Cardiac fibroblast (primary cell): ENCODE results near the gene GUCY1A1.

Experiments
- DNase-seq, 2 donors: peaks; one replicate each; pipeline versions ENCODE4 v3.0.0 to v3.0.0-alpha.2; 2010; ENCODE audit warnings: low read depth in 2 of 2
- H3K4me3 ChIP-seq, 2 donors: replicated peaks in 1 of 2; 1 replicate in 1 of 2; 2 replicates in 1 of 2; pipeline ENCODE4 v1.5.1; 2011; ENCODE audit warnings: low read depth in 2 of 2, low read length in 2 of 2, mild to moderate bottlenecking in 2 of 2, moderate library complexity in 1 of 2
- TF ChIP-seq, protein P1 (sequence below): IDR thresholded peaks from one replicate; pipeline ENCODE4 v1.5.1; 2011; ENCODE audit warnings: low read depth, mild to moderate bottlenecking, low read length, inconsistent platforms

Gene GUCY1A1

DNA sequence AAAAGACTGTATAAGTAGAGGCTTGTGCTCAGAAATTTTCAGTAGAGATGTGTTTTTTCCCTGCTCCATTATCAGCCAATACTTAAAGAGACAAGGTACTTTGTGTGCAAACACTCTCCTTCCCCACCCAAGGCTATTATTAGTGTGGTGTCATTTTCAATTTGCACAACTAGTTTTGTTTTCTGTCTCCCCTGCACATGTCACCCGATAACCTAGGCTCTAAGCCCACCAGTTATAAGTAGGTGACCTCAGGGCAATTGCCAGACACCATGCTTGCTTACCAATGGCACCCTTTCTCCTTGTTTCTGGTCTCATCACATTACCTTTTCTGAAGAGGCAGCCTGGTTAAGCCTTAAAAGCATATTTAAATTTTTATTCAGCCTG, 8.0 kb upstream of the GUCY1A1 start:
- H3K4me3 ChIP-seq = no peak overlapping the region
- TF ChIP-seq, protein P1, sequence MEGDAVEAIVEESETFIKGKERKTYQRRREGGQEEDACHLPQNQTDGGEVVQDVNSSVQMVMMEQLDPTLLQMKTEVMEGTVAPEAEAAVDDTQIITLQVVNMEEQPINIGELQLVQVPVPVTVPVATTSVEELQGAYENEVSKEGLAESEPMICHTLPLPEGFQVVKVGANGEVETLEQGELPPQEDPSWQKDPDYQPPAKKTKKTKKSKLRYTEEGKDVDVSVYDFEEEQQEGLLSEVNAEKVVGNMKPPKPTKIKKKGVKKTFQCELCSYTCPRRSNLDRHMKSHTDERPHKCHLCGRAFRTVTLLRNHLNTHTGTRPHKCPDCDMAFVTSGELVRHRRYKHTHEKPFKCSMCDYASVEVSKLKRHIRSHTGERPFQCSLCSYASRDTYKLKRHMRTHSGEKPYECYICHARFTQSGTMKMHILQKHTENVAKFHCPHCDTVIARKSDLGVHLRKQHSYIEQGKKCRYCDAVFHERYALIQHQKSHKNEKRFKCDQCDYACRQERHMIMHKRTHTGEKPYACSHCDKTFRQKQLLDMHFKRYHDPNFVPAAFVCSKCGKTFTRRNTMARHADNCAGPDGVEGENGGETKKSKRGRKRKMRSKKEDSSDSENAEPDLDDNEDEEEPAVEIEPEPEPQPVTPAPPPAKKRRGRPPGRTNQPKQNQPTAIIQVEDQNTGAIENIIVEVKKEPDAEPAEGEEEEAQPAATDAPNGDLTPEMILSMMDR = no peak
- DNase-seq = no peak

DNA sequence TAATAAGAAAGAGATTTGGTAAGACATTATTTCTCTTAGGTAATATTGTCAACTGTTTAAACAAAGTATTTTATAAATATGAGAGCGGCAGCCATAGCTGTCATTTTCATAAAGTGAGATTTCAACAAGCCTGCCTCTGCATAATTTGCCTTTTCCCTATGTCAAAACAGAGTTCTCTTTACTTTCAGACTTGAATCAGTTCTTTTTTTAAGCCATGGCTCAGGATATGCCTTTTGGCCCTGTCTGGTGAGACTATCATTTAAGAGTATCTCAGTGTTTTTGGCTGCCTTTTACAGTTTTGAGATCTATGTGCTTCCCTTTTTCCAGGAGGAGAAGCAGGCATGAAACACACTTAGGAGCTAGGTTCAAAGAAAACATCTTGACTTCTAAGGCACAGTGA, 7.5 kb upstream of the GUCY1A1 start:
- no peak overlapping the region for H3K4me3 ChIP-seq
- no peak for DNase-seq
- TF ChIP-seq, protein P1 = no peak

DNA sequence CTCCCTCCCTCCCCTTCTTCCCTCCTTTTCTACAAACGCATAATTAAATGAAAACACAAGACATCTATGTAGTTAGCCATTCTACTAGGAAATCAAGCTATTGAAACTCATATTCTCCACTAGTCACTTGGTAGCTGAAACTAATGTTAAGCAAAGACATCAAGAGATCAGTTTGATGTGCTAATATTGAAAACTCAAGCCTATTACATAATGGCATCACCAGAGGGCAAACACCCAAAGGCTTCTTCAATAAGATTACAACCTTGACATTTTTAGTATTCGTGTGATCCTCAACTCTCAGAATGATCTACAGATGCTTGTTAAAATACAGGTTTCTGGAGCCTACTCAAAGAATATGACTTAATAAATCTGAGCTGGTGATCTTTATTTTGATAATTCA, 6.2 kb upstream of the GUCY1A1 start:
- no peak overlapping the region for H3K4me3 ChIP-seq
- TF ChIP-seq, protein P1 = no peak
- no peak for DNase-seq

DNA sequence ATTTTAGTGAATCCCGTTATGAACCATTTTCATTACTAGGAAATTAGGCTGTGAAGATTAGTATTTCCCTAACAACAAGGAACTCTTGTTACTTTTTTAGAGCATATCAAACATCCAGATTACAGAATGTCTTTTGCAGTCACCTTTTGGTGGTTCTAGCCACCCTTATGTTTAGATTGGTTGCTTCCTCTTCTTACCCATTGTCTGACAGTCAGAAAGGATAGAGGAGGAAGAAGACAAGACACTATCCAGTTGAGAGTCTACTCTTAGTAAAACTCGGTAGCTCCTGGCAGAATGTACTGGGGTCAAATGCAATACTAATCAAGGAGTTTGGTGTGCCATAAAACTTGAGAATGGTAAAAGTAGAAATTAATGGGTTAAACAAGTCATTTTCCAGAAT, 1.6 kb upstream of the GUCY1A1 start:
- TF ChIP-seq, protein P1 = no peak
- DNase-seq = no peak
- H3K4me3 ChIP-seq = no peak overlapping the region

DNA sequence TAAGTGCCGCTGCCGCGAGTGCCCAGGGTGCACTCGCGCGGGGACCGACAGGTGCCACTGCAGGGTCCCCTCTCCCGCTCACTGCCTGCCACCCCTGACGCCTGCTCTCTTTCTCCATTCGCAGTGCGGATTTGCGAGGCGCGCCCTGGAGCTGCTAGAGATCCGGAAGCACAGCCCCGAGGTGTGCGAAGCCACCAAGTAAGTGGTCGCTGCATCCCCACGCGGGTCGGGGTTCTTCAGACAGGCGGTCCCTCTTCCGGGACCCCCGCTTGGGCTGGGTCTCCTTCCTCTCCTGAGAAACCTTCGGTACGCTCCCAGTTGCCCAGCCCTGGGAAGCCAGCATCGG, 547 bp downstream of the GUCY1A1 start:
- DNase-seq = no peak
- peak overlapping the region; percentile 45 to 53 for H3K4me3 ChIP-seq

DNA sequence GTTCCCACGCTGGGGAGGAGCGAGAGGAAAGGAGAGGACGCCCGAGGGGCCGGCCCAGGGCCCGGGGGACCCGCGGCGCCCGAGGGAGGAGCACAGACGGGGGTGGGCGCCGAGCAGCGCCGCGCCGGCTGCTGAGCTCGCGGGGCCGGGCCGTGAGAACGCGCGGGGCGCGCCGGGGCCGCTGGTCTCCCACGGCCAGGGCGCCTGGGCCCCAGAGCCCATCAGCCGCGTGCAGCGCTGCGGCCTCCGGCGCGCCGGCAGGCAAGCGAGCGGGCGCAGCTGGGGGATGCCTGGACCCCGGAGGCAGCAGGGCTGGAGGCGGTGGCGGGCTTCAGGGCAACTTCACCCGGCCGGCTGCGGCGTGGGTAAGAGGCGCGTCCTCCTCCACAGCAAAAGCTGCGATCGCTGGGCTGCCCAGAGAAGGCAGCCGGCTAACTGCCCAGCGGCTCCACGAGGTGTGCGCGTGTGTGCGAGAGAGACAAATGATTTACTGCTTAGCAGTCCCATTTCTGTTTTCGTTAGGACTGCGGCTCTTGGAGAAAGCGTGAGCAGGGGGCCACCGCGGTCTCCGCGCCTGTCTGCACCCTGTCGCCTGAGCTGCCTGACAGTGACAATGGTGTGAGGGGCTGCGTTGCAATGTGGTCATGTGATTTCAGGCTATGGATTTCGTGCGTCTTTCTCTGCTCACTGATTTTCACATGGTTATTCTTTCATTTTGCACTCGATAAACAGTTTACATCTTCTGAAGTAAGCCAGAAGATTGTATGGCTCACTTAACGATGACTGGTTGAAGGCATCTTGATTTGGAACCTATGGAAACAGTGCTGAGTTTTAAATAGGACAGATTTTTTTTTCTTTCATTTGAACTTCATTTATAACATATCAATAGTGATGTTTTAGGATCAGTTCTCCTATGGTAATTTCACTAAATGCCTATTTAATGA, 1.2 kb downstream of the GUCY1A1 start:
- peak overlapping the region; percentile 45 to 53 for H3K4me3 ChIP-seq
- DNase-seq = peak; percentile 39 to 47
- TF ChIP-seq, protein P1 = no peak

More for the DNA sequence above, 547 bp downstream of the GUCY1A1 start:
- TF ChIP-seq, protein P1 = no peak

DNA sequence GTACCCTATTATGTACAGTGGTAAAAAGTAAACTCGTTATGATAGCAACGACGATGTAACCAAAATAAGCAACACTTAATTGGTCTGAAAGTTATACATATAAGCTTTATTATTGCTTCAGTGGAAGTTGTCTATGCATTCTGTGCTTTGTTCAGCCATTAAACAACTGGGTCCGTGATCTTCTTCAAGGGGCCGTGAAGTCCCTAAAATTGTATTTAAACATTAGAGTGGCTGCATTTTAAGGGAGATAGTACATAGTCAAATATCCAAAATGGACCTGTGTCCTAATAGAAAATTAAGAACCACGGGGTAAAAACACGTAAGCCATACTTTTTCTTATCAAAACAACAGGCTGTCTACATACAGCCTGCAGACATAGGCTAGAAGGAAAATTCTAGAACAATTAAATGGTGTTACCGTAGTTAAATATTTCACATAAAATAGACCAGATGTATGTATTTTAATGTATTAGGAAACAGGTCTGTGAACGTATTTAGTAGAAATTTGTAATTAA, 2.1 kb downstream of the GUCY1A1 start:
- no peak for DNase-seq
- no peak overlapping the region for H3K4me3 ChIP-seq
- TF ChIP-seq, protein P1 = no peak
